ENCODE data around the gene RALGPS1. TPM values are rescaled to one million over a fixed set of nuclear protein-coding genes. Genes with fewer than 3 reads are reported as not detected.

Gene RALGPS1
- total and polyA plus RNA-seq, 2 of the 8 experiments (the other 6 are each of a cell fraction or from before 2014, with no cell fraction given) = 20.0 to 23.5 TPM

GRCh38 chr9:126956917-126957686, 42.5 kb downstream of the RALGPS1 start:
- H3K4me1 ChIP-seq (replicated peaks in 1 of 4; ENCODE audit: control insufficient read depth in 3 of 4, insufficient read depth in 4 of 4, low read length in 3 of 4) = no peaks in the 10 kb centered on the region
- no peak overlapping the region for H3K18ac ChIP-seq (ENCODE audit: extremely low read depth, low read length)
- no peak overlapping the region for H3K14ac ChIP-seq (ENCODE audit: insufficient read length)
- FAIRE-seq = no peak
- H4K20me1 ChIP-seq (replicated peaks in 1 of 2; ENCODE audit: control insufficient read depth in 1 of 2, insufficient read depth in 2 of 2, low read length in 2 of 2) = peaks cover 1 to 3% of the 10 kb centered on the region in 2 experiments
- H3K79me1 ChIP-seq (ENCODE audit: low read depth, low read length) = peaks cover 7% of the 10 kb centered on the region
- DNase-seq (ENCODE audit: low read depth in 1 of 2, low spot score in 2 of 2) = peak in 1 of 2 experiments; percentile 45
- H3K9me3 ChIP-seq (ENCODE audit: insufficient read depth in 2 of 2, low read depth in 1 of 2, low read length in 1 of 2) = no peaks in the 10 kb centered on the region
- H2BK15ac ChIP-seq (ENCODE audit: low read length) = 0 out of 2 replicates have a peak overlapping the region, but pooled peaks have one; percentile 13
- peak overlapping the region; percentile 88; the same call in 1 of the 2 replicates for H2BK12ac ChIP-seq (ENCODE audit: low read depth, low read length)
- H4K5ac ChIP-seq (ENCODE audit: insufficient read length, low read depth, low read length) = no peak overlapping the region
- no peak overlapping the region for H3K4me3 ChIP-seq (ENCODE audit: extremely low read depth in 1 of 4, insufficient read depth in 2 of 4, low read depth in 3 of 4, low read length in 4 of 4)
- CTCF ChIA-PET (ENCODE audit: partially characterized antibody) = interaction anchor here (0.6 to 14.3 kb wide), 8 partner anchors 12 to 247 kb away, joined by 3 to 168 read pairs (median 4); no protein-coding TSS in a partner anchor
- POLR2A ChIA-PET (ENCODE audit: partially characterized antibody) = interaction anchor here (1.0 kb wide), 1 partner anchor 12 kb away, joined by 3 read pairs; no protein-coding TSS in a partner anchor
- H2BK20ac ChIP-seq (ENCODE audit: low read length) = no peak overlapping the region
- H4K8ac ChIP-seq (ENCODE audit: extremely low read depth, insufficient read depth, low read length) = peak overlapping the region; percentile 40; the same call in 1 of the 2 replicates
- no peak overlapping the region for H2BK120ac ChIP-seq (replicated peaks; ENCODE audit: low read depth, low read length)
- no peaks in the 10 kb centered on the region; the same call in 1 of the 2 replicates for H3K23me2 ChIP-seq (ENCODE audit: low read depth, low read length)
- H3K56ac ChIP-seq (replicated peaks; ENCODE audit: insufficient read length, low read depth, low read length) = no peak overlapping the region
- H2BK5ac ChIP-seq (ENCODE audit: low read depth, low read length) = peak overlapping the region; percentile 75; the same call in 1 of the 2 replicates
- H3K4ac ChIP-seq (replicated peaks; ENCODE audit: insufficient read length, low read depth, low read length) = no peak overlapping the region
- no peaks in the 10 kb centered on the region for H3K27me3 ChIP-seq (replicated peaks in 1 of 4; ENCODE audit: control insufficient read depth in 3 of 4, extremely low read depth in 1 of 4, insufficient read depth in 3 of 4, low read length in 3 of 4)
- H2AK5ac ChIP-seq (ENCODE audit: low read depth, low read length) = peak overlapping the region; percentile 87; the same call in 1 of the 2 replicates
- H3K23ac ChIP-seq (ENCODE audit: insufficient read length) = no peak overlapping the region
- H3K27ac ChIP-seq (ENCODE audit: low read depth, low read length) = no peak overlapping the region
- H3K9ac ChIP-seq (replicated peaks in 1 of 4; ENCODE audit: extremely low read depth in 1 of 4, low read depth in 3 of 4, low read length in 3 of 4) = 0 out of 7 replicates have a peak overlapping the region, but pooled peaks of 1 of the 4 experiments have one; percentile 12
- TF ChIP-seq SP1 (IDR thresholded peaks at IDR 0.05; ENCODE audit: low read depth, low read length) (no peak), TAF1 (IDR thresholded peaks at IDR 0.05; ENCODE audit: low read depth, low read length) (no peak), E2F6 (IDR thresholded peaks at IDR 0.05) (no peak), POLR2AphosphoS5 (IDR thresholded peaks at IDR 0.05; ENCODE audit: low read depth, low read length) (no peak), TCF12 (IDR thresholded peaks at IDR 0.05; ENCODE audit: low read depth, low read length) (no peak), RFX5 (IDR thresholded peaks at IDR 0.05; ENCODE audit: borderline replicate concordance, low read depth, low read length) (no peak), SP2 (IDR thresholded peaks at IDR 0.05; ENCODE audit: low read length) (no peak), ZNF274 (IDR thresholded peaks at IDR 0.05; ENCODE audit: borderline replicate concordance, extremely low read depth, low read length) (no peak)
- H3K36me3 ChIP-seq (ENCODE audit: control insufficient read depth in 2 of 4, insufficient read depth in 4 of 4, low read length in 3 of 4) = no peaks in the 10 kb centered on the region
- no peak overlapping the region for H4K91ac ChIP-seq (replicated peaks; ENCODE audit: insufficient read length, low read length)
- H3K4me2 ChIP-seq (ENCODE audit: insufficient read depth in 1 of 2, low read depth in 2 of 2, low read length in 2 of 2) = no peak overlapping the region
- peaks cover 0 to 4% of the 10 kb centered on the region in 2 experiments; a peak in 1 of 4 replicates for H3K79me2 ChIP-seq (ENCODE audit: control insufficient read depth in 1 of 2, insufficient read depth in 2 of 2, low read length in 2 of 2)
- H2AFZ ChIP-seq (ENCODE audit: low read length) = no peak overlapping the region
- WGBS, 2 experiments (ENCODE audit: extremely low coverage in 1 of 2, insufficient coverage in 1 of 2, insufficient read length in 1 of 2, insufficient replicate concordance in 2 of 2, low coverage in 1 of 2, low lambda C conversion rate in 2 of 2, missing lambda C conversion rate in 1 of 2) = 89% methylated on average over 7 of the region's 7 CpGs; no CpG with 5 or more reads in 1 of the 2 experiments

Data from H1 (cell line).